ENCODE measurements around the gene TFDP1.

DNA sequence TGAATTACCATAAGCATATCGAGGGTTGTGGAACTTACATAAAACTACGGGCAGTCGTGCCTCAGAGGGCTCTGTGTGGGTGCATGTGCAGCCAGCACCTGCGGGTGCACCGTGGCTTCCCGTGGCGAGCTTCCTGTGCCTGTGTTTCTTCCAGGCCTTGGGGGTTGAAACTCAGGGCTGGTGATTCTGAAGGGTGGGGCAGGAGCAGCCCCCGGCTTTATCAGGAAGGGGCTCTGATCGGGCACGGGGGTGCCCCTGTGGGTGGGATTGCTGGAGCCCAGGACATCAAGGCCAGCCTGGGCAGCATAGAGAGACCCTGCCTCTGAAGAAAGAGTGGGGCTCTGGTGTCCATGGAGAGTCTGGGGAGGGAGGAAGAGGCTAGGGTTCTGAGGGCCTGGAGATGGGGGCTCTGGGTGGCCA is 62.4 kb downstream of the TFDP1 start:
- TF ChIP-seq EZH2 (IDR thresholded peaks at IDR 0.05; ENCODE audit: insufficient read depth, poor library complexity, severe bottlenecking) (no peak), EZH2phosphoT487 (IDR thresholded peaks at IDR 0.05; ENCODE audit: insufficient read depth, low read depth) (no peak)
